Naive thymus-derived CD4-positive, alpha-beta T cell (primary cell): ENCODE results near the gene HOXB3. TPM values are rescaled to one million over a fixed set of nuclear protein-coding genes. Genes with fewer than 3 reads are reported as not detected.

Experiments used
- ATAC-seq: fragments of 150-1000 bp; cut with Tn5 transposase; 2 replicates; pipeline ENCODE4 v1.10.0; 2021; ENCODE audit warnings: mild to moderate bottlenecking, moderate library complexity
- CTCF ChIA-PET: fragments of 350-600 bp; sonication (Branson Sonifier 250); formaldehyde crosslinking; loops from one replicate; lab custom pipeline; 2021; ENCODE audit warnings: antibody characterized with exemption; lab: Charles Lee
- POLR2A ChIA-PET: fragments of 350-600 bp; sonication (Branson Sonifier 250); formaldehyde crosslinking; loops from one replicate; lab custom pipeline; 2021; ENCODE audit warnings: antibody characterized with exemption, inconsistent platforms; lab: Charles Lee
- DNase-seq, 9 donors: peaks; one replicate each; pipeline versions ENCODE4 v3.0.0 to v3.0.0-alpha.2; 2020 to 2022; ENCODE audit warnings: mixed read lengths in 1 of 9
- H3K27ac ChIP-seq: one replicate; pipeline ENCODE4 v1.7.0; 2013; ENCODE audit warnings: mild to moderate bottlenecking, low read depth, low read length, moderate library complexity
- H3K27me3 ChIP-seq, 2 donors: one replicate each; pipeline ENCODE4 v1.7.0; 2013; ENCODE audit warnings: low read length in 2 of 2, mild to moderate bottlenecking in 2 of 2, moderate library complexity in 2 of 2; ENCODE audit not compliant: control insufficient read depth in 2 of 2, insufficient read depth in 2 of 2
- H3K36me3 ChIP-seq, 3 experiments: 1 replicate in 2 of 3; 2 replicates in 1 of 3; pipeline ENCODE4 v1.7.0; 2013; ENCODE audit warnings: low read length in 3 of 3, mild to moderate bottlenecking in 3 of 3, moderate library complexity in 1 of 3; ENCODE audit not compliant: insufficient read depth in 3 of 3, control insufficient read depth in 2 of 3
- H3K4me1 ChIP-seq, 2 donors: one replicate each; pipeline ENCODE4 v1.7.0; 2013; ENCODE audit warnings: low read length in 2 of 2, mild to moderate bottlenecking in 2 of 2, moderate library complexity in 1 of 2; ENCODE audit not compliant: control insufficient read depth in 2 of 2, insufficient read depth in 2 of 2
- H3K4me3 ChIP-seq: 2 replicates; pipeline ENCODE4 v1.7.0; 2013; ENCODE audit warnings: mild to moderate bottlenecking, low read length
- H3K9me3 ChIP-seq, 3 experiments: 1 replicate in 2 of 3; 2 replicates in 1 of 3; pipeline ENCODE4 v1.7.0; 2013; ENCODE audit warnings: low read length in 3 of 3; ENCODE audit not compliant: control insufficient read depth in 2 of 3
- H3K27ac Mint-ChIP-seq, 9 donors: one replicate each; pipeline ENCODE4 v1.8.0; 2020 to 2022; ENCODE audit warnings: mixed read lengths in 9 of 9, mild to moderate bottlenecking in 8 of 9, moderate library complexity in 5 of 9, inconsistent platforms in 2 of 9
- H3K27me3 Mint-ChIP-seq, 5 donors: one replicate each; pipeline ENCODE4 v1.8.0; 2021 to 2022; ENCODE audit warnings: mixed read lengths in 5 of 5, mild to moderate bottlenecking in 1 of 5
- H3K36me3 Mint-ChIP-seq, 5 donors: one replicate each; pipeline ENCODE4 v1.8.0; 2020 to 2022; ENCODE audit warnings: mixed read lengths in 5 of 5, mild to moderate bottlenecking in 3 of 5, inconsistent platforms in 1 of 5
- H3K4me1 Mint-ChIP-seq, 7 donors: one replicate each; pipeline ENCODE4 v1.8.0; 2020 to 2022; ENCODE audit warnings: mixed read lengths in 7 of 7, mild to moderate bottlenecking in 3 of 7, inconsistent platforms in 1 of 7
- H3K4me3 Mint-ChIP-seq, 10 donors: one replicate each; pipeline ENCODE4 v1.8.0; 2020 to 2022; ENCODE audit warnings: mild to moderate bottlenecking in 10 of 10, mixed read lengths in 10 of 10, moderate library complexity in 6 of 10, inconsistent platforms in 2 of 10
- H3K9me3 Mint-ChIP-seq, 11 donors: one replicate each; pipeline ENCODE4 v1.8.0; 2020 to 2022; ENCODE audit warnings: mixed read lengths in 11 of 11, mild to moderate bottlenecking in 4 of 11, inconsistent platforms in 1 of 11, moderate library complexity in 1 of 11
- intact Hi-C, 2 donors: fragments of 100-400 bp; cut with micrococcal nuclease; formaldehyde crosslinking; loops; one replicate each; pipeline ENCODE4 v1.15.1; 2023
- polyA plus RNA-seq, 2 donors: library from polyadenylated mRNA; unstranded; fragments of 300-500 nt; fragmentation: Illumina TruSeq; gene quantifications; one replicate each; pipeline ENCODE4 v1.2.3, GENCODE V29; 2021
- total RNA-seq, 6 experiments: library from RNA in 5 of 6; stranded (reverse) in 5 of 6; gene quantifications; 1 replicate in 5 of 6; 2 replicates in 1 of 6; pipeline ENCODE4 v1.2.3 and lab custom pipeline; 2021 to 2026

The HOXB3 gene
- total and polyA plus RNA-seq, 7 experiments from 2014 or later = 0.11 to 14.6 (median 5.8) TPM; not detected in 1

GRCh38 chr17:48530887-48531272 lies 59.2 kb downstream of the HOXB3 start, which contains the start of gene HOXB1:
Gene HOXB1, minus strand, starts transcription at chr17:48531011. Its CDS starts 107 bp downstream, at chr17:48530904.
- intact Hi-C loops = no loop called here
- ChIA-PET CTCF (no interaction called here), POLR2A (no interaction called here)
- no peaks in the 10 kb centered on the region for H3K9me3 ChIP-seq
- Mint-ChIP-seq H3K4me1 (peaks cover 0 to 13% (median 10%) of the 10 kb centered on the region in 7 donors), H3K36me3 (peaks cover 0 to 6% (median 0%) of the 10 kb centered on the region in 5 donors), H3K4me3 (peak within 1 kb of the TSS in 1 of 10 donors; percentile 14), H3K9me3 (no peaks in the 10 kb centered on the region), H3K27me3 (peaks cover 9 to 45% (median 13%) of the 10 kb centered on the region in 5 donors), H3K27ac (no peak within 1 kb of the TSS)
- H3K36me3 ChIP-seq = no peaks in the 10 kb centered on the region
- H3K27ac ChIP-seq = no peak within 1 kb of the TSS
- peaks cover 0 to 3% of the 10 kb centered on the region in 2 donors for H3K27me3 ChIP-seq
- DNase-seq (no peak), ATAC-seq (no peak)
- H3K4me1 ChIP-seq = peaks cover 0 to 10% of the 10 kb centered on the region in 2 donors
- no peak within 1 kb of the TSS for H3K4me3 ChIP-seq

- no peak for DNase-seq
- H3K36me3 Mint-ChIP-seq = peaks cover 0 to 8% (median 0%) of the 10 kb centered on the region in 5 donors
- Histone ChIP-seq H3K4me3 (no peak overlapping the region), H3K4me1 (peaks cover 0 to 10% of the 10 kb centered on the region in 2 donors), H3K27ac (no peak overlapping the region), H3K27me3 (peaks cover 0 to 7% of the 10 kb centered on the region in 2 donors), H3K9me3 (no peaks in the 10 kb centered on the region), H3K36me3 (no peaks in the 10 kb centered on the region)
- H3K4me1 Mint-ChIP-seq = peaks cover 0 to 15% (median 12%) of the 10 kb centered on the region in 7 donors
- no peak overlapping the region for H3K4me3 Mint-ChIP-seq
- no peak for ATAC-seq
- H3K27me3 Mint-ChIP-seq = peaks cover 14 to 51% (median 18%) of the 10 kb centered on the region in 5 donors
- H3K27ac Mint-ChIP-seq = no peak overlapping the region
- POLR2A ChIA-PET = no interaction called here
- CTCF ChIA-PET = no interaction called here
- H3K9me3 Mint-ChIP-seq = no peaks in the 10 kb centered on the region
- intact Hi-C loops = no loop called here
Observed at GRCh38 chr17:48530208-48530886, 59.7 kb downstream of the HOXB3 start.

- POLR2A ChIA-PET = no interaction called here
- intact Hi-C loops = no loop called here
- no peak for DNase-seq
Observed at GRCh38 chr17:48529683-48530009, 60.4 kb downstream of the HOXB3 start.

GRCh38 chr17:48528936-48529682 lies 60.9 kb downstream of the HOXB3 start:
- Mint-ChIP-seq H3K4me3 (no peak overlapping the region), H3K36me3 (peaks cover 0 to 8% (median 0%) of the 10 kb centered on the region in 5 donors), H3K9me3 (no peaks in the 10 kb centered on the region), H3K27ac (no peak overlapping the region), H3K27me3 (peaks cover 23 to 59% (median 31%) of the 10 kb centered on the region in 5 donors), H3K4me1 (peaks cover 0 to 15% (median 12%) of the 10 kb centered on the region in 7 donors)
- DNase-seq = no peak
- no peak for ATAC-seq
- Histone ChIP-seq H3K9me3 (no peaks in the 10 kb centered on the region), H3K27me3 (peaks cover 0 to 7% of the 10 kb centered on the region in 2 donors), H3K36me3 (no peaks in the 10 kb centered on the region), H3K4me3 (no peak overlapping the region), H3K27ac (no peak overlapping the region), H3K4me1 (peaks cover 0 to 10% of the 10 kb centered on the region in 2 donors)
- POLR2A ChIA-PET = interaction anchor here (1.2 kb wide), 1 partner anchor 11 kb away, joined by 3 read pairs; no protein-coding TSS in a partner anchor
- CTCF ChIA-PET = interaction anchor here (0.7 kb wide), 1 partner anchor 36 kb away, joined by 3 read pairs; no protein-coding TSS in a partner anchor
- intact Hi-C loops = no loop called here

More at GRCh38 chr17:48529683-48530009, 60.4 kb downstream of the HOXB3 start:
- peak overlapping the region in 1 of 10 donors; percentile 14 for H3K4me3 Mint-ChIP-seq
- no peaks in the 10 kb centered on the region for H3K9me3 Mint-ChIP-seq
- peaks cover 0 to 15% (median 12%) of the 10 kb centered on the region in 7 donors for H3K4me1 Mint-ChIP-seq
- no peak for ATAC-seq
- Histone ChIP-seq H3K4me1 (peaks cover 0 to 10% of the 10 kb centered on the region in 2 donors), H3K36me3 (no peaks in the 10 kb centered on the region), H3K9me3 (no peaks in the 10 kb centered on the region), H3K27me3 (peaks cover 0 to 7% of the 10 kb centered on the region in 2 donors), H3K27ac (no peak overlapping the region), H3K4me3 (no peak overlapping the region)
- CTCF ChIA-PET = no interaction called here
- no peak overlapping the region for H3K27ac Mint-ChIP-seq
- H3K27me3 Mint-ChIP-seq = peaks cover 21 to 57% (median 25%) of the 10 kb centered on the region in 5 donors
- peaks cover 0 to 8% (median 0%) of the 10 kb centered on the region in 5 donors for H3K36me3 Mint-ChIP-seq

GRCh38 chr17:48528153-48528935 lies 61.7 kb downstream of the HOXB3 start:
- no peak for ATAC-seq
- H3K4me3 ChIP-seq = no peak overlapping the region
- no peak for DNase-seq
- peaks cover 0 to 8% (median 0%) of the 10 kb centered on the region in 5 donors for H3K36me3 Mint-ChIP-seq
- peaks cover 29 to 63% (median 36%) of the 10 kb centered on the region in 5 donors for H3K27me3 Mint-ChIP-seq
- H3K4me1 ChIP-seq = peaks cover 0 to 10% of the 10 kb centered on the region in 2 donors
- H3K27ac ChIP-seq = no peak overlapping the region
- H3K4me3 Mint-ChIP-seq = peak overlapping the region in 1 of 10 donors; percentile 61
- H3K4me1 Mint-ChIP-seq = peaks cover 0 to 15% (median 11%) of the 10 kb centered on the region in 7 donors
- ChIA-PET POLR2A (interaction anchor here (1.2 kb wide), 1 partner anchor 12 kb away, joined by 3 read pairs; no protein-coding TSS in a partner anchor), CTCF (no interaction called here)
- H3K9me3 Mint-ChIP-seq = no peaks in the 10 kb centered on the region
- H3K27ac Mint-ChIP-seq = peak overlapping the region in 1 of 9 donors; percentile 18
- H3K27me3 ChIP-seq = peaks cover 0 to 8% of the 10 kb centered on the region in 2 donors
- H3K9me3 ChIP-seq = no peaks in the 10 kb centered on the region
- intact Hi-C loops = no loop called here
- no peaks in the 10 kb centered on the region for H3K36me3 ChIP-seq

GRCh38 chr17:48527547-48527932 lies 62.5 kb downstream of the HOXB3 start:
- POLR2A ChIA-PET = interaction anchor here (1.1 kb wide), 1 partner anchor 13 kb away, joined by 4 read pairs; no protein-coding TSS in a partner anchor
- H3K27ac ChIP-seq = no peak overlapping the region
- Mint-ChIP-seq H3K4me3 (peak overlapping the region in 6 of 10 donors; percentile 17 to 70 (median 44)), H3K9me3 (no peaks in the 10 kb centered on the region), H3K4me1 (peaks cover 0 to 15% (median 11%) of the 10 kb centered on the region in 7 donors), H3K36me3 (peaks cover 0 to 8% (median 0%) of the 10 kb centered on the region in 5 donors), H3K27ac (peak overlapping the region in 1 of 9 donors; percentile 80), H3K27me3 (peaks cover 29 to 66% (median 41%) of the 10 kb centered on the region in 5 donors)
- no peak for ATAC-seq
- no peaks in the 10 kb centered on the region for H3K36me3 ChIP-seq
- H3K4me3 ChIP-seq = no peak overlapping the region
- intact Hi-C loops = no loop called here
- H3K27me3 ChIP-seq = peaks cover 0 to 12% of the 10 kb centered on the region in 2 donors
- H3K9me3 ChIP-seq = no peaks in the 10 kb centered on the region
- peaks cover 0 to 10% of the 10 kb centered on the region in 2 donors for H3K4me1 ChIP-seq
- CTCF ChIA-PET = no interaction called here
- DNase-seq = no peak
